Activated effector memory CD4-positive, alpha-beta T cell treated with anti-CD3 and anti-CD28 coated beads, Interleukin-2, amount 50 U/mL, for 16 hours (primary cell): ENCODE data around the gene MT4.

ENCODE experiments used
- DNase-seq: peaks from one replicate; pipeline ENCODE4 v3.0.0-alpha.2; 2020

MT4 gene

GRCh38 chr16:56606071-56606475 is 41.2 kb downstream of the MT4 start:
- DNase-seq = peak; percentile 57

GRCh38 chr16:56606476-56607108 is 41.7 kb downstream of the MT4 start:
- no peak for DNase-seq

- peak; percentile 60 for DNase-seq
These were observed 42.3 kb downstream of the MT4 start for GRCh38 chr16:56607109-56607618.

- no peak for DNase-seq
These were observed 42.8 kb downstream of the MT4 start for GRCh38 chr16:56607675-56608042.

- DNase-seq = peak; percentile 95
These were observed 43.4 kb downstream of the MT4 start, which contains the start of gene MT2A for GRCh38 chr16:56608043-56608875. Gene MT2A (plus strand): TSS chr16:56608584. CDS start chr16:56608656, 72 bp downstream.

- DNase-seq = peak; percentile 66
These were observed 44.1 kb downstream of the MT4 start for GRCh38 chr16:56608876-56609462.

GRCh38 chr16:56609463-56609921 is 44.6 kb downstream of the MT4 start:
- peak; percentile 87 for DNase-seq

GRCh38 chr16:56610017-56610608 is 45.2 kb downstream of the MT4 start:
- DNase-seq = peak; percentile 89

GRCh38 chr16:56610609-56611111 is 45.8 kb downstream of the MT4 start:
- no peak for DNase-seq

- DNase-seq = no peak
These were observed 46.5 kb downstream of the MT4 start for GRCh38 chr16:56611281-56611833.

GRCh38 chr16:56613706-56614105 is 48.8 kb downstream of the MT4 start:
- DNase-seq = no peak

GRCh38 chr16:56614549-56614991 is 49.7 kb downstream of the MT4 start:
- no peak for DNase-seq

- no peak for DNase-seq
These were observed 50.5 kb downstream of the MT4 start for GRCh38 chr16:56615353-56615752.

- DNase-seq = no peak
These were observed 51.8 kb downstream of the MT4 start for GRCh38 chr16:56616608-56617211.

- peak; percentile 85 for DNase-seq
These were observed 52.6 kb downstream of the MT4 start for GRCh38 chr16:56617212-56618085.

- no peak for DNase-seq
These were observed 53.3 kb downstream of the MT4 start for GRCh38 chr16:56618138-56618537.
